BJ (cell line): ENCODE data around the gene APCDD1. TPM values are rescaled to one million over a fixed set of nuclear protein-coding genes. Genes with fewer than 3 reads are reported as not detected.

ENCODE experiments used
- CTCF ChIA-PET: fragments of 350-600 bp; formaldehyde crosslinking; extraction: SDS; loops from one replicate; lab custom pipeline; 2021; ENCODE audit warnings: antibody characterized with exemption, inconsistent platforms; lab: Yijun Ruan, JAX
- POLR2A ChIA-PET: fragments of 300-600 bp; sonication (Branson Sonifier 250); formaldehyde crosslinking; extraction: SDS; loops from one replicate; lab custom pipeline; 2021; ENCODE audit warnings: antibody characterized with exemption; lab: Charles Lee
- DNase-seq: peaks from one replicate; pipeline ENCODE4 v3.0.0-alpha.2; 2011; ENCODE audit warnings: low read depth
- H3K27me3 ChIP-seq: 2 replicates; pipeline ENCODE4 v1.6.0; 2011; ENCODE audit warnings: low read length; ENCODE audit not compliant: control insufficient read depth, insufficient read depth
- H3K36me3 ChIP-seq: 2 replicates; pipeline ENCODE4 v1.5.1; 2011; ENCODE audit warnings: low read length; ENCODE audit not compliant: control insufficient read depth, insufficient read depth
- H3K4me3 ChIP-seq: 2 replicates; pipeline ENCODE4 v1.5.1; 2011; ENCODE audit warnings: low read depth, mild to moderate bottlenecking, control low read depth, low read length
- polyA plus RNA-seq: library from polyadenylated mRNA; depleted of rRNA; stranded (reverse); fragments of >200 nt; gene quantifications from 2 replicates; pipeline ENCODE4 v1.2.3, GENCODE V29; 2011
- TF ChIP-seq, protein P1 (sequence below): IDR thresholded peaks from 2 replicates; pipeline ENCODE4 v1.5.1; 2011; ENCODE audit warnings: low read depth, mild to moderate bottlenecking, control low read depth, inconsistent platforms, low read length, moderate library complexity; ENCODE audit not compliant: insufficient read depth

APCDD1 gene
- polyA plus RNA-seq, 1 experiment, result 32.4 TPM

GRCh38 chr18:10528439-10528838 lies 74.0 kb downstream of the APCDD1 start:
- Histone ChIP-seq H3K27me3 (no peaks in the 10 kb centered on the region), H3K4me3 (no peak overlapping the region), H3K36me3 (no peaks in the 10 kb centered on the region)
- POLR2A ChIA-PET, result no interaction called here
- no peak for DNase-seq
- CTCF ChIA-PET, result interaction anchor here (1.4 kb wide), 1 partner anchor 16 kb away, joined by 3 read pairs; no protein-coding TSS in a partner anchor
- TF ChIP-seq, protein P1, sequence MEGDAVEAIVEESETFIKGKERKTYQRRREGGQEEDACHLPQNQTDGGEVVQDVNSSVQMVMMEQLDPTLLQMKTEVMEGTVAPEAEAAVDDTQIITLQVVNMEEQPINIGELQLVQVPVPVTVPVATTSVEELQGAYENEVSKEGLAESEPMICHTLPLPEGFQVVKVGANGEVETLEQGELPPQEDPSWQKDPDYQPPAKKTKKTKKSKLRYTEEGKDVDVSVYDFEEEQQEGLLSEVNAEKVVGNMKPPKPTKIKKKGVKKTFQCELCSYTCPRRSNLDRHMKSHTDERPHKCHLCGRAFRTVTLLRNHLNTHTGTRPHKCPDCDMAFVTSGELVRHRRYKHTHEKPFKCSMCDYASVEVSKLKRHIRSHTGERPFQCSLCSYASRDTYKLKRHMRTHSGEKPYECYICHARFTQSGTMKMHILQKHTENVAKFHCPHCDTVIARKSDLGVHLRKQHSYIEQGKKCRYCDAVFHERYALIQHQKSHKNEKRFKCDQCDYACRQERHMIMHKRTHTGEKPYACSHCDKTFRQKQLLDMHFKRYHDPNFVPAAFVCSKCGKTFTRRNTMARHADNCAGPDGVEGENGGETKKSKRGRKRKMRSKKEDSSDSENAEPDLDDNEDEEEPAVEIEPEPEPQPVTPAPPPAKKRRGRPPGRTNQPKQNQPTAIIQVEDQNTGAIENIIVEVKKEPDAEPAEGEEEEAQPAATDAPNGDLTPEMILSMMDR, result no peak

DNA sequence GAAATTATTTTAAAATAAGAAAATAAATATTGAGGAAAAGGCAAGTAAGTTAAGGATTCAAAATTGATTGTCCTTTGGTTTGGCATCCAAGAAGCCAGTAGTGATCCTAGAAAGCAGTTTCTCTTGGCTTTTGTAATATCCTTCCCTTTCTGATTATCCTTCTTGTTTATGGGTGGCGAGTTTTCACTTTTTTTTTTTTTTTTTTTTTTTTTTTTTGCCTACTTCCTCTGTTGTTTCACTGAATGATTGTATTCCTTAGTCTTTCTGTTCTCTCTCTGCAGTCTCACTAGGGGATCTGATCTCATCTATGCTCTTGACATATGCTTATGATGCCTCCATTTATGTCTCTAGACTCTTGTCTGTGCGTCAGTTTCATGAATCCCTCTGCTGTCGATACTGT lies 75.6 kb downstream of the APCDD1 start:
- Histone ChIP-seq H3K27me3 (no peaks in the 10 kb centered on the region), H3K36me3 (no peaks in the 10 kb centered on the region), H3K4me3 (no peak overlapping the region)
- ChIA-PET POLR2A (no interaction called here), CTCF (no interaction called here)
- TF ChIP-seq, protein P1, result no peak
- no peak for DNase-seq

- Histone ChIP-seq H3K27me3 (no peaks in the 10 kb centered on the region), H3K36me3 (no peaks in the 10 kb centered on the region), H3K4me3 (no peak overlapping the region)
- DNase-seq, result no peak
- POLR2A ChIA-PET, result no interaction called here
- TF ChIP-seq, protein P1, result no peak
- CTCF ChIA-PET, result no interaction called here
Observed at GRCh38 chr18:10530852-10531251, 76.4 kb downstream of the APCDD1 start.

- ChIA-PET CTCF (interaction anchor here (1.2 kb wide), 1 partner anchor 13 kb away, joined by 3 read pairs; no protein-coding TSS in a partner anchor), POLR2A (interaction anchor here (0.6 kb wide), 1 partner anchor 1022 kb away, joined by 3 read pairs; no protein-coding TSS in a partner anchor)
- no peak overlapping the region for H3K4me3 ChIP-seq
- TF ChIP-seq, protein P1, result no peak
- H3K36me3 ChIP-seq, result no peaks in the 10 kb centered on the region; the same call in 1 of the 2 replicates
- H3K27me3 ChIP-seq, result no peaks in the 10 kb centered on the region
- DNase-seq, result no peak
Observed at GRCh38 chr18:10533111-10533510, 78.7 kb downstream of the APCDD1 start.

- Histone ChIP-seq H3K27me3 (no peaks in the 10 kb centered on the region), H3K36me3 (peaks cover 2% of the 10 kb centered on the region), H3K4me3 (no peak overlapping the region)
- ChIA-PET POLR2A (no interaction called here), CTCF (no interaction called here)
- DNase-seq, result no peak
- TF ChIP-seq, protein P1, result no peak
Observed at GRCh38 chr18:10536280-10536679, 81.8 kb downstream of the APCDD1 start.
